HG02642 (cell line): Measurements from ENCODE around the gene FCF1.

Experiments
- ATAC-seq: cut with Tn5 transposase; IDR thresholded peaks from one replicate; pipeline ENCODE4 v1.9.1; 2021; ENCODE audit warnings: mild to moderate bottlenecking; ENCODE audit not compliant: unreplicated experiment, poor library complexity

FCF1 gene, protein sequence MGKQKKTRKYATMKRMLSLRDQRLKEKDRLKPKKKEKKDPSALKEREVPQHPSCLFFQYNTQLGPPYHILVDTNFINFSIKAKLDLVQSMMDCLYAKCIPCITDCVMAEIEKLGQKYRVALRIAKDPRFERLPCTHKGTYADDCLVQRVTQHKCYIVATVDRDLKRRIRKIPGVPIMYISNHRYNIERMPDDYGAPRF

GRCh38 chr14:74712499-74713394 lies at the start of gene FCF1, which contains the start of gene AREL1:
Gene FCF1 (plus strand): TSS chr14:74713144. CDS start chr14:74713198, 54 bp downstream.
Gene AREL1 (minus strand): TSS chr14:74713080. CDS start chr14:74685615, 27,465 bp downstream.
- peak; percentile 96 for ATAC-seq

DNA sequence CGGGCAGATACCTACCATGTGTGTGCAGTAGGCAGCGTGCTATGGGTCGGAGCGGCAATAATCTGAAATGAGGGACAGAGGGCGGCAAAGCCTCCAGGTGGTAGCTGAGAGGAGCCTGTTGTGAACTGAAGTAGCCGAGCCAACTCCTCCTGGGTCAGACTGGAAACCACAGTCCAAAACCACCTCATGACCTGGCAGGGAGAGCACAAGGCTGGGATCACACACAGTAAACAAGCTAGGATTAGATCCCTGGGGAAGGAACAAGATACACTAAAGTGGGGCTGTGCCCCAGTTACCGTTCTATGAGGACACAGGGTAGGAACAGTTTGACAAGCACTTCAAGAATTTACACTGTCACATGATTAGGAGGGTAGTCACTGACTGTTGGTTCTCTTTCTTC lies 49.1 kb upstream of the FCF1 start:
- no peak for ATAC-seq

DNA sequence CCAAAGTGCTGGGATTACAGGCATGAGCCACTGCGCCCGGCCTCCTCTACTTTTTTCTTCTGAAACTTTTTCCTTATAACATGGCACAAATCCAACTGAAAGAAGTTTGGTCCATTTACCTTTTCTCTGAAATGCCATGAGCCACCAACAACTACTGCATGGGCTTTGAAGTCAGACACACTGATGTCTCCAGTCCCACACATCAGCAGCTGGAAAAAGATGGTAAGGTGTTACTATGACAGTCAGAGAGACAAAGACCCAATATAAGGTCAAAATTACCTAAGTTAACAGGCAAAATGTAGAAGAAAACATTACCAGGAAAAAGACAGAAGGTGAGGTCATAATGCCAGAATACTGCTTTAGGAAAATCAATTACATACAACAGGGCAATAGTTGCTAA lies 48.2 kb upstream of the FCF1 start:
- no peak for ATAC-seq

DNA sequence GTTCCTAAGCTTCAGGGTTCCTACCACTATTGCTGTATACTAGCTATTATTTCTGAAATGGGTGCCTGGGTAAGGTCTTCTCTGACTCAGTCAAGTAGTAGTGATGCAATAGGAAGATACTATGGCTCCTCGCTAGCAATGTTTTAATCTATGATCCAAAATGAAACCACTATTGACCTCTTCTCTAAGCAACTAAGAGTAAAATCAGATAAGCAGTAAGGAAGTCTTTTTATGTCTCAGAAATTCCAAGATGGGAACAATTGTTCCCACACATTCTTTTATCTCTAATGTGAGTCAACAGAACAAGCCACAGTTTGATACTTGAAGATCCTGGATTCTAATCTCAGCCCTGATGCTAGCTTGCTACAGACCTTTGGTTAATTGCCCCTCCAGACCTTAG lies 45.2 kb upstream of the FCF1 start:
- ATAC-seq, result no peak

- ATAC-seq, result no peak
Measured at GRCh38 chr14:74669256-74669655, 43.7 kb upstream of the FCF1 start.

- ATAC-seq, result no peak
Measured at GRCh38 chr14:74669846-74670245, 43.1 kb upstream of the FCF1 start.

DNA sequence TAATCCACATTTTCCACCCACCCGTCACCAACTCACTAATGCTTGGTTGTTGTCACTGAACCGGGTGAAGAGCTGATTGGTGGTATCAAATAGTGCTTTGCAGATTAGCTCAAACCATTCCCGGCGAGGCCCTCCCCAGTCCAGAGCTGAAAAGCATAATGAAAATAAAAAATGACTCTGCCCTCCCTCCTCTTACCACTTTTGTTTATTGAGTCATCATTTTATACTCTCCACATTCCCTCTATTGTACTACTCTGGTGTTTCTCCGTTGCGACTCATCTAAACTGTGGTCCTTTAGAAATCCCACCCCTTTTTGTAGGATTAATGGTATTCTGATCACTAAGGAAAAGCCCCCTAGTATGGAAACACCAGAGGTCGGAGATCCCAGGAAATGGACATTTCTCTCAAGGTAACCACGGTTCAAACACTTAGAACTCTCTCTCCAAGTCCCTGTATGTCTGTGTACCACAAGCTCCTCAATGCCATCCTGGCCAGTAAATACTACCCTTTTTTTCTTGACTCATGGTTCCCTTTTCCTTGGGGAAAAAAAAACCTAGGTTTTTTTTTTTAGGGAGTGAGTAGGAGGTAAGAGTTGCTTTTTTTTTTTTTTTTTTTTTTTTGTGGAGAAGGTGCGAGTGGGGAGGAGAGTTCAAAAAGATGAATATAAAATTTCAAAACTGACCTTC lies 42.1 kb upstream of the FCF1 start:
- ATAC-seq, result no peak

DNA sequence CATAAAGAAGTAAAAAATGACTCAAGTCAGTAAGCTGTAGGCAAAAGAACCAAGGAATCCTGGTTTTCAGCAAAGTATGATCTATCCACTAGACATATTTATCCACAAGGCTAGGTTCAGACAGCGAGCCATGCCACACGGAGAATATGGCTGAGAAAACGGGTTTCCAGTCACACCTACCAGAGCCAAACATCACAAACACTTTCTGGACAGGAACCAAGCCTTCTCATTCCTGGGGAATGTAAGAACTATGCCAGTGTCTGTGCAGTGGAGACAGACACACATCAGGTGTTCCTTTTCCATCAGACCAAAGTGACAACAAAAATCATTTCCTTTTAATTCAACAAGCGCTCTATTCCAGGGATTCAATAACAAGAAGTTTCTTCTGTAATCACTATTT lies 41.2 kb upstream of the FCF1 start:
- no peak for ATAC-seq

- no peak for ATAC-seq
Measured at GRCh38 chr14:74673768-74674167, 39.2 kb upstream of the FCF1 start.

- ATAC-seq, result no peak
Measured at GRCh38 chr14:74675219-74675618, 37.7 kb upstream of the FCF1 start.

DNA sequence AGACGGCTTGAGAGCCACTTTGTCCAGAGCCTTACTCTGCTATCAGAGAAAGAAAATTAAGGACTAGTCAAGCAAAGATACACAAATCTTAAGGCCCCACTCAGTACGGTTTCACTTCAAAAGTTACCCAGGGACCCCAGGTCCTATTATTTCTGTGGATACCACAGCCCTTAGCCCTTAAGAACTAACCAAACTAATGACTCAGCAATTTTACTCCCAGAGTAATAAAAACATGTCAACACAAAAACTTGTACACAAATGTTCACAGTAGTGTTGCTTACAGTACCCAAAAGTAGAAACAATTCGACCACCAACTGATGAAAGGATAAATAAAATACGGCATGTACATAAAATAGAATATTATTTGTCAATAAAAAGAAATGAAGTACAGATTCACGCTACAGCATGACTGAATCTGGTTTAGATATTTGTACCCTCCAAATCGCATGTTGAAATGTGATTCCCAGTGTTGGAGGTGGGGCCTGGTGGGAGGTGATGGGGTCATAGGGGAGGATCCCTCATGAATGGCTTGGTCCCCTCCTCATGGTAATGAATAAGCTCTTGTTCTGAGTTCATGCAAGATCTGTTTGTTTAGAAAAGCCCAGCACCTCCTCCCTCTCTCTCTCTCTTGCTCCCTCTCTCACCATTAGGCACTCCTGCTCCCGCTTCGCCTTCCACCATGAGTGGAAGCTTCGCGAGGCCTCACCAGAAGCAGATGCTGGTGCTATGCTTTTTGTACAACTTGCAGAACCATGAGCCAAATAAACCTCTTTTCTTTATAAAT lies 30.6 kb upstream of the FCF1 start:
- ATAC-seq, result no peak

- no peak for ATAC-seq
Measured at GRCh38 chr14:74683406-74683805, 29.5 kb upstream of the FCF1 start.

GRCh38 chr14:74684434-74684833 lies 28.5 kb upstream of the FCF1 start:
- no peak for ATAC-seq

- no peak for ATAC-seq
Measured at GRCh38 chr14:74685056-74685455, 27.9 kb upstream of the FCF1 start.

GRCh38 chr14:74685921-74686678 lies 26.8 kb upstream of the FCF1 start:
- ATAC-seq, result no peak

GRCh38 chr14:74691456-74691855 lies 21.5 kb upstream of the FCF1 start:
- ATAC-seq, result no peak

DNA sequence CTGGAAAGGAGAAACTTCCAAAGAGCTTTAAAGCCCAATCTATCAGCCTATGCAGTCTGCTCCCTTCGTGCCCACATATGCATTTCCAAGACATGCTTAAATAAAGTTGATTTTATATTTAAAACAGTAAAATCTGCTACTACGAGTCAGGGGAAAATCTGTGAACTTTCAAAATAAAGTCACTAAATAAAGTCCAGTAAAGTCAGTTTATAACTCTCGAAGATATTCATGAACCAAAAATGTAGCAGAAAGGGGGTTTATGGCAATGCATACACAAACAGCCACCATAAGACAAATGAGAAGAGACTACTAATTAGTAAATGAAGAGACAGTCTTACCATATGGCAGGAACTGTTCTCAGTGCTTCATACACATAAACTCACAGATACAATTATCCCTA lies 19.8 kb upstream of the FCF1 start:
- no peak for ATAC-seq

GRCh38 chr14:74695406-74695805 lies 17.5 kb upstream of the FCF1 start:
- no peak for ATAC-seq

- ATAC-seq, result no peak
Measured at GRCh38 chr14:74697011-74697410, 15.9 kb upstream of the FCF1 start.

- ATAC-seq, result no peak
Measured at GRCh38 chr14:74697543-74697942, 15.4 kb upstream of the FCF1 start.
